Mesendoderm (in vitro differentiated cells): ENCODE results near the gene NCKAP5L.

ENCODE experiments used
- DNase-seq: peaks from one replicate; pipeline ENCODE4 v3.0.0; 2013
- H2AK5ac ChIP-seq: 2 replicates; pipeline ENCODE4 v1.6.1; 2013; ENCODE audit warnings: low read length, inconsistent platforms
- H2BK120ac ChIP-seq: 2 replicates; pipeline ENCODE4 v1.6.1; 2013; ENCODE audit warnings: low read depth, mild to moderate bottlenecking, low read length, moderate library complexity, mixed read lengths
- H2BK15ac ChIP-seq: replicated peaks from 2 replicates; pipeline ENCODE4 v1.6.1; 2013; ENCODE audit warnings: low read depth, mild to moderate bottlenecking, moderate library complexity
- H2BK5ac ChIP-seq: 2 replicates; pipeline ENCODE4 v1.6.1; 2013; ENCODE audit warnings: low read length, inconsistent platforms
- H3K18ac ChIP-seq: 2 replicates; pipeline ENCODE4 v1.6.1; 2013; ENCODE audit warnings: mild to moderate bottlenecking, low read length, mixed read lengths
- H3K23ac ChIP-seq: one replicate; pipeline ENCODE4 v1.6.1; 2013; ENCODE audit warnings: low read length
- H3K27ac ChIP-seq: 2 replicates; pipeline ENCODE4 v1.5.1; 2013; ENCODE audit warnings: low read depth, mild to moderate bottlenecking, inconsistent platforms, low read length, moderate library complexity
- H3K27me3 ChIP-seq: 2 replicates; pipeline ENCODE4 v1.6.1; 2013; ENCODE audit warnings: low read length, control low read depth, mild to moderate bottlenecking, inconsistent platforms; ENCODE audit not compliant: insufficient read depth, poor library complexity
- H3K36me3 ChIP-seq: 2 replicates; pipeline ENCODE4 v1.6.1; 2013; ENCODE audit warnings: low read length, inconsistent platforms; ENCODE audit not compliant: control insufficient read depth, insufficient read depth
- H3K4ac ChIP-seq: one replicate; pipeline ENCODE4 v1.6.1; 2013; ENCODE audit warnings: low read depth, mild to moderate bottlenecking, low read length, moderate library complexity
- H3K4me1 ChIP-seq: 2 replicates; pipeline ENCODE4 v1.6.1; 2013; ENCODE audit warnings: low read depth, low read length, inconsistent platforms; ENCODE audit not compliant: control insufficient read depth
- H3K4me2 ChIP-seq: 2 replicates; pipeline ENCODE4 v1.6.1; 2013; ENCODE audit warnings: low read length
- H3K4me3 ChIP-seq: 2 replicates; pipeline ENCODE4 v1.5.1; 2013; ENCODE audit warnings: mild to moderate bottlenecking, low read length
- H3K56ac ChIP-seq: one replicate; pipeline ENCODE4 v1.6.1; 2013; ENCODE audit warnings: low read length
- H3K79me1 ChIP-seq: 2 replicates; pipeline ENCODE4 v1.6.1; 2013; ENCODE audit warnings: low read length, inconsistent platforms
- H3K79me2 ChIP-seq: 2 replicates; pipeline ENCODE4 v1.6.1; 2013; ENCODE audit warnings: mild to moderate bottlenecking, low read length; ENCODE audit not compliant: control insufficient read depth, insufficient read depth
- H3K9ac ChIP-seq: 2 replicates; pipeline ENCODE4 v1.6.1; 2013; ENCODE audit warnings: low read length, inconsistent platforms
- H4K5ac ChIP-seq: one replicate; pipeline ENCODE4 v1.6.1; 2013; ENCODE audit warnings: low read length
- H4K8ac ChIP-seq: one replicate; pipeline ENCODE4 v1.6.1; 2013; ENCODE audit warnings: low read depth, mild to moderate bottlenecking, control low read depth, low read length, moderate library complexity
- WGBS: extraction: QIAGEN DNeasy Blood & Tissue Kit; methylation state at CpG from one replicate; pipeline ENCODE4 v1.1.7; 2013; ENCODE audit warnings: low lambda C conversion rate, missing lambda C conversion rate; ENCODE audit not compliant: insufficient coverage; ENCODE audit errors: extremely low coverage; 5-methylcytosine and 5-hydroxymethylcytosine counted together

The NCKAP5L gene

GRCh38 chr12:49763006-49763591 is 65.1 kb downstream of the NCKAP5L start:
- peak; percentile 75 for DNase-seq
- H3K56ac ChIP-seq: no peak overlapping the region

GRCh38 chr12:49762468-49762847 is 65.8 kb downstream of the NCKAP5L start:
- no peaks in the 10 kb centered on the region for H3K79me2 ChIP-seq
- H4K8ac ChIP-seq: no peak overlapping the region
- no peak overlapping the region for H3K4ac ChIP-seq
- H3K36me3 ChIP-seq: peaks cover 34% of the 10 kb centered on the region
- no peak overlapping the region for H3K23ac ChIP-seq
- DNase-seq: no peak
- H3K56ac ChIP-seq: no peak overlapping the region
- no peak overlapping the region for H2BK15ac ChIP-seq
- no peak overlapping the region for H3K27ac ChIP-seq
- no peak overlapping the region for H2AK5ac ChIP-seq
- no peaks in the 10 kb centered on the region for H3K27me3 ChIP-seq
- H3K4me2 ChIP-seq: no peak overlapping the region
- no peak overlapping the region for H3K4me3 ChIP-seq
- H3K79me1 ChIP-seq: peaks cover 1% of the 10 kb centered on the region
- no peak overlapping the region for H4K5ac ChIP-seq
- H2BK5ac ChIP-seq: no peak overlapping the region
- WGBS: no CpG with 5 or more reads among the region's 5 CpGs
- no peaks in the 10 kb centered on the region for H3K4me1 ChIP-seq
- no peak overlapping the region for H2BK120ac ChIP-seq
- no peak overlapping the region for H3K9ac ChIP-seq
- H3K18ac ChIP-seq: no peak overlapping the region

More at GRCh38 chr12:49763006-49763591, 65.1 kb downstream of the NCKAP5L start:
- Histone ChIP-seq H3K27me3 (no peaks in the 10 kb centered on the region), H3K9ac (no peak overlapping the region), H3K4ac (no peak overlapping the region), H4K5ac (no peak overlapping the region), H3K18ac (no peak overlapping the region), H2BK5ac (no peak overlapping the region), H3K79me2 (no peaks in the 10 kb centered on the region), H2BK120ac (no peak overlapping the region), H3K4me2 (no peak overlapping the region), H3K36me3 (peaks cover 30% of the 10 kb centered on the region), H3K23ac (no peak overlapping the region), H3K4me1 (no peaks in the 10 kb centered on the region), H4K8ac (no peak overlapping the region), H2AK5ac (no peak overlapping the region), H2BK15ac (no peak overlapping the region), H3K27ac (no peak overlapping the region), H3K79me1 (peaks cover 1% of the 10 kb centered on the region), H3K4me3 (no peak overlapping the region)
- no CpG with 5 or more reads among the region's 8 CpGs for WGBS

- DNase-seq: no peak
- no peak overlapping the region for H3K4me3 ChIP-seq
- H3K4me1 ChIP-seq: no peaks in the 10 kb centered on the region
- H3K56ac ChIP-seq: no peak overlapping the region
- no peak overlapping the region for H2AK5ac ChIP-seq
- H3K23ac ChIP-seq: no peak overlapping the region
- no peak overlapping the region for H3K27ac ChIP-seq
- H2BK15ac ChIP-seq: no peak overlapping the region
- no peak overlapping the region for H3K9ac ChIP-seq
- H3K79me2 ChIP-seq: no peaks in the 10 kb centered on the region
- H3K4me2 ChIP-seq: no peak overlapping the region
- H3K18ac ChIP-seq: no peak overlapping the region
- no peaks in the 10 kb centered on the region for H3K27me3 ChIP-seq
- no peak overlapping the region for H4K5ac ChIP-seq
- H3K79me1 ChIP-seq: peaks cover 1% of the 10 kb centered on the region
- H3K36me3 ChIP-seq: peaks cover 34% of the 10 kb centered on the region
- no peak overlapping the region for H3K4ac ChIP-seq
- no peak overlapping the region for H2BK5ac ChIP-seq
- no CpG with 5 or more reads among the region's 4 CpGs for WGBS
- H4K8ac ChIP-seq: no peak overlapping the region
- no peak overlapping the region for H2BK120ac ChIP-seq
These were observed 66.3 kb downstream of the NCKAP5L start for GRCh38 chr12:49761677-49762467.

GRCh38 chr12:49750996-49751393 is 77.2 kb downstream of the NCKAP5L start:
- Histone ChIP-seq H3K79me1 (peaks cover 8% of the 10 kb centered on the region), H3K18ac (no peak overlapping the region), H3K4me2 (no peak overlapping the region), H4K5ac (no peak overlapping the region), H3K27me3 (no peaks in the 10 kb centered on the region), H2BK15ac (no peak overlapping the region), H4K8ac (no peak overlapping the region), H2BK120ac (no peak overlapping the region), H3K56ac (no peak overlapping the region), H3K36me3 (peaks cover 4% of the 10 kb centered on the region), H2AK5ac (no peak overlapping the region), H2BK5ac (no peak overlapping the region), H3K4ac (no peak overlapping the region), H3K4me1 (peaks cover 13% of the 10 kb centered on the region), H3K4me3 (no peak overlapping the region), H3K9ac (no peak overlapping the region), H3K79me2 (peaks cover 69% of the 10 kb centered on the region), H3K27ac (no peak overlapping the region), H3K23ac (no peak overlapping the region)
- DNase-seq: no peak
- 100% methylated on average over 1 of the region's 1 CpG for WGBS

GRCh38 chr12:49750027-49750995 is 77.9 kb downstream of the NCKAP5L start:
- H3K56ac ChIP-seq: peak overlapping the region; percentile 46
- H3K79me1 ChIP-seq: peaks cover 8% of the 10 kb centered on the region
- no peak overlapping the region for H4K8ac ChIP-seq
- peak overlapping the region; percentile 37 for H3K9ac ChIP-seq
- no peak overlapping the region for H2BK120ac ChIP-seq
- H3K23ac ChIP-seq: no peak overlapping the region
- no peak overlapping the region for H4K5ac ChIP-seq
- H3K4ac ChIP-seq: no peak overlapping the region
- peak overlapping the region; percentile 7 for H3K4me2 ChIP-seq
- H2BK15ac ChIP-seq: no peak overlapping the region
- H3K18ac ChIP-seq: no peak overlapping the region
- no peak overlapping the region for H2BK5ac ChIP-seq
- peaks cover 74% of the 10 kb centered on the region for H3K79me2 ChIP-seq
- H2AK5ac ChIP-seq: no peak overlapping the region
- H3K27ac ChIP-seq: peak overlapping the region; percentile 33
- no peaks in the 10 kb centered on the region for H3K27me3 ChIP-seq
- peak; percentile 72 for DNase-seq
- no CpG with 5 or more reads among the region's 8 CpGs for WGBS
- H3K4me1 ChIP-seq: peaks cover 13% of the 10 kb centered on the region
- H3K36me3 ChIP-seq: peaks cover 4% of the 10 kb centered on the region
- H3K4me3 ChIP-seq: no peak overlapping the region
